Left cardiac atrium (tissue), 4 donors: ENCODE results near the gene UNC5B. TPM values are rescaled to one million over a fixed set of nuclear protein-coding genes. Genes with fewer than 3 reads are reported as not detected.

Source experiments
- ATAC-seq, 2 donors: fragments of 200-7000 bp; cut with Tn5 transposase; one replicate each; pipeline ENCODE4 v1.9.1; 2020; ENCODE audit warnings: mild to moderate bottlenecking in 2 of 2, moderate library complexity in 2 of 2
- DNase-seq: peaks from one replicate; pipeline ENCODE4 v3.0.0-alpha.2; 2020
- intact Hi-C, 2 donors: fragments of 100-400 bp; cut with DNase I; formaldehyde crosslinking; loops; one replicate each; pipeline versions ENCODE4 v1.14.1 to v1.15.1; 2022 to 2023
- total RNA-seq, 2 donors: library from RNA; stranded (reverse); fragmentation: NEBNext Ultra II Directional; extraction: Animal tissue kit (Norgen Biotek cat#: 25700); gene quantifications; one replicate each; pipeline ENCODE4 v1.2.1, GENCODE V29; 2021
- donor health status: DM: no; HTN: yes; CAD: no.
- donor health status: DM: no; HTN: yes; CAD: no; lungs with severe emphysema.
- donor health status: DM: yes; HTN: yes; CAD: no.
- donor health status: Dilated cardiomyopathy.

UNC5B gene
- total RNA-seq, 2 donors from 2014 or later, result 12.4 to 17.7 TPM

DNA sequence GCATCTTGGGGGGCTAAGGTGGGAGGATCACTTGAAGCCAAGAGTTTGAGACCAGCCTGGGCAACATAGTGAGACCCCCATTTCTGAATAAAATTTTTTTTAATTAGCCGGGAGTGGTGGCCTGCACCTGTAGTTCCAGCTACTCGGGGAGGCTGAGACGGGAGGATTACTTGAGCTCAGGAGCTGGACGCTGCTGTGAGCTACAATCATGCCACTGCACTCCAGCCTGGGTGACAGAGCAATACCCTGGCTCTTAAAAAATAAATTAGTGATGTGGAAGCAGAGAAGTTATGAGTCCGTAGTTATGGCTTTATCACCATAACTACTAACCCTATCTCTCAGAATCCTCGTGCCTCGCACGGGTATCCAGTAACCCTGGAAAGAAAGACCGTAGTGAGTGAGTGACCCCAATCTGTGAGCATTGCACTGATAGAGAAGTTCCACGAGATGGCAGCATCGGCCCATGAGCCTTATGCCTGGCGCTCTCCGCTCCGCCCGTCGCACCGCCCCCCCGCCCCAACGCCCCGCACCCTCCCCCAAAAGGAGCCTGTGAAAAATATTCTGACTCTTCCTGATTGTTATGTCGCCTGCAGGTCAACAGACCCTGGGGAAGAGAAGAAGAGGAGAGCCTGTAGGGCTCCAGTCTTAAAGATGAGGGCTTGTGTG, 101.8 kb downstream of the UNC5B start:
- DNase-seq, result peak; percentile 64
- intact Hi-C loops, result loop anchor here (5.0 to 10.0 kb wide), 4 partner anchors 258 to 581 kb away; no protein-coding TSS in a partner anchor
- ATAC-seq, result peak; percentile 65 to 71

DNA sequence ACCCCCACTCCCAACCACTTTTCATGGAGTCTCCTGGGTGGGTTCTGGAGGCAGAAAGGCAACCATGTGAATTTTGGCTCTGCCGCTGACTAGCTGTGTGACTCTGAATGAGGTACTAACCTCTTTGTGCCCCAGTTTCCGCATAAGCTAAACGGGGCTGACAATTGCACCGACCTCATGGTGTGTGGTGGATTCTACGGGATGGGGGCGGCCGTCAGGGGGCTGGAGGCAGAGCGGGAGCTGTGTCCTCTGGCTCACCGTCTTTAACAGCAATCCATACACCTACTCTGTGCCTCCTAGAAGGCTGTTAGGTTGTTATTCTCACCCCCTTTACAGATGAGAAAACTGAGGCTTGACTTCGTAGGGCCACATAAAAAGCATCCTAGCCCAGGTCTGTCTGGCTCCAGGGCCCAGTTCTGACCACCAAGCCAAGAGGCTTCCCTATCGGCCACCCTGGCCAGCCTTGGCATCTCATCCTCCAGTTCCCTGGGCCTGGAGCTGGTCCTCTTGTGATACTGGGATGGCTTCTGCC, 102.4 kb downstream of the UNC5B start:
- intact Hi-C loops, result loop anchor here (5.0 to 10.0 kb wide), 6 partner anchors 258 to 580 kb away; no protein-coding TSS in a partner anchor
- ATAC-seq, result no peak
- no peak for DNase-seq

DNA sequence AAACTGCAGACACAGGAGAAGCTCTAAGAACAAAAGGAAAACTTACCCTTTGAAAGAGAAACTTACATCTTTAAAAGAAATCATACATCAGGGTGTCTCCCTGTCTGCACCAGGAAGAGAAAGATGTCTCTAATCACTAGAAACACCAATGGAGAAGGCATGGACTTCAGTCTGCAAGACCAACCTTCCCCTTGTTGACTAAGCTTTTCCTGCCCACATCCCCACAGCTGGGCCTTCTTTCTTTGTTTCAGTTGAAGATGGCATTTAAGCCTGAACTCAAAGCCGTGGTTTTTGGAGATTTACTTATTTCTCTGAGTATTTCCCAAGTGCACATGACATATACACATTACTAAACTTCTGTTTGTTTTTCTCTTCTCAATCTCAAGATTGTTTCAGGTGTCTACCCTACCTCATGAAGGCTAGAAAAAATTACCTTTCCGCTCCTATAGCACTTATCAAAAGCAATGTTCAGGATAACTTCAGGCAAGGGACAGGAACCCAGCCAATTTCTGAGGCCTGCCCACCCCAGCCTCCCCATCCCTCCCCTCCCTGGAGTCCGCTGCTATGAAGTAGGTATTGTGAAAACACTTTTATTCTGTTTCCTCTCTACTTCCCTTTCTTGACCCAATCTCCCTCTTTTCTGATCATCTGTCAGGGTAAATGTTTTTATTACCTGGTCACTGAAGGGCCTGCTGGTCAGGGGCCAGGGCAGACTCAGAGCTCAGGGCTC, 103.9 kb downstream of the UNC5B start:
- DNase-seq (no peak), ATAC-seq (no peak)
- intact Hi-C loops, result loop anchor here (5.0 to 10.0 kb wide), 5 partner anchors 379 to 579 kb away; no protein-coding TSS in a partner anchor

DNA sequence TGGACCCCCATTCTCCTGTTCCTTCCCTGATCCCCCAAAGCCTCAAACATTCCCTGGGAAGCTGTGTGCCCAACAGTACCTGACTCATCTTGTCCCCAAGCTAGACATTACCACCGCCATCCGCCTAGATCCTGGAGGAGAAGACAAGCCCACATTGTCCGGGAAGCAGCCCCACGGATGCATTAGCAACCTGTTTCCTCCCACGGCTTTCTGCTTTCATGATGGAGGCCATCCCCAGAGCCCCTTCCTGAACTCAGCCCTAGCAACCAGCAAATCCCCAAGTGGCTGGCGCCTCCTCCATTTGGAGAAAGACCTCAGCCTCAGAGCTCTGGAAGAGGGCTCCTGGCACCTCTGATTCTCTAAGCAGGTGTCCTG, 104.4 kb downstream of the UNC5B start:
- DNase-seq, result no peak

DNA sequence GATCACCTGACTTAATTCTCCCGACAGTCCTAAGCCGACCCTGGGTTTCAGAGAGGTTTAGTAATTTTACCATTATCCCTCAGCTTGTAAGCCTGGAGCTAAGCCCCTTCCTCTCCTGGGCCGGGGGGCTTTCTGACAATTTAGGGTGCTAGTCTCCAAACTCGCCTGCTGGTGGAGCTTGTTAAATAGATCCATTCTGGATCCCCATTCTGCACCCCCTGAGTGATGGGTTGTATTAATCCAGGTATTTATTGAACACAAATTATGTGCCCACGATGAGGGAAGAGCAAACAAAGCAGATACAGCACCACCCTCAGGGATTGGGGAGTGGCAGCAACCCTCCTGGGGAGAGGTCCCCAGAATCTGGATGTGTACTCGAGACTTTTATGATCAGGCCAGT, 105.4 kb downstream of the UNC5B start:
- intact Hi-C loops, result loop anchor here (5.0 to 10.0 kb wide), 5 partner anchors 377 to 577 kb away; no protein-coding TSS in a partner anchor
- DNase-seq, result no peak
- no peak for ATAC-seq

More for the DNA sequence above, 104.4 kb downstream of the UNC5B start:
- intact Hi-C loops, result loop anchor here (5.0 to 10.0 kb wide), 5 partner anchors 378 to 578 kb away; no protein-coding TSS in a partner anchor
- ATAC-seq, result no peak

DNA sequence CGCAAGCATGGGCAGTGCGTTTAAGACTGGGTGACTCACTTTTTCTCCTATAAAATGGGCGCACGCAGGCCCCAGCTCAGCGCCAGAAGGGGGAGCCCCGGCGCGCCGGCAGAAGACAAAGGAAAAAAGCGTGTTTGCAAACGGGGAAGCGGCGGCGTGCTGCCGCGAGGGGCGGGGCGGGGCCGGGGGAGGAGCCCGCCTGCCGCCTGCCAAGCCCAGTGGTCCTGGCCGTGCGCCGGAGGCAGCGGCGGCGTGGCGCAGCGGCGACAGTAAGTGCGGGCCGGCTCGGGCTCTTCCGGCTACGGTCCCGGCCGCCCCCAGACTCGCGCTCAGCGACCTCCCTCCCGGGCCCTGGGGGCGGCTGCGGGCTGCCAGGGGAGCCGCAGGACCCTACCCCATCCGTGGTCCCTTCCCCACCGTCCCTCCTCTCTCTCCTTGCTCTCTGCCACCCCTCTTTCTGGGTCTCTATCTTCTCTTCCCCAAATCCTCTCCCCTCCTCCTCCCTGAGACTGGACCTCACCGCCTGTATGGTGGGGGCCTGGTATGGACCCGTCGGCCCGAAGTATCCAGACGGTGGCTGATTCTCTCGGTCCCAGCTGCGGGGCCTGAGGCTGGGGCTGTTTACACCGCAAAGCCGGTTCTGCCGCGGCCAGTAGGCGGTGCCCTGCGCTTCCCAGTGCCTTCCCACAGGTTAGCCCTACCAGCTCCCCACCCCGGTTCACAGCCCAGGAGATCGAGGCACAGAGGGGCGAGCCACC, 106.9 kb downstream of the UNC5B start, which contains the start of gene SLC29A3:
SLC29A3 (plus strand) TSS at position 218 of the 758 bp plus-strand sequence; CDS start at position 269, 51 bp downstream.
- DNase-seq (peak; percentile 84), ATAC-seq (peak; percentile 94 to 96)
- intact Hi-C loops, result loop anchor here (5.0 to 10.0 kb wide), 5 partner anchors 376 to 576 kb away; no protein-coding TSS in a partner anchor

DNA sequence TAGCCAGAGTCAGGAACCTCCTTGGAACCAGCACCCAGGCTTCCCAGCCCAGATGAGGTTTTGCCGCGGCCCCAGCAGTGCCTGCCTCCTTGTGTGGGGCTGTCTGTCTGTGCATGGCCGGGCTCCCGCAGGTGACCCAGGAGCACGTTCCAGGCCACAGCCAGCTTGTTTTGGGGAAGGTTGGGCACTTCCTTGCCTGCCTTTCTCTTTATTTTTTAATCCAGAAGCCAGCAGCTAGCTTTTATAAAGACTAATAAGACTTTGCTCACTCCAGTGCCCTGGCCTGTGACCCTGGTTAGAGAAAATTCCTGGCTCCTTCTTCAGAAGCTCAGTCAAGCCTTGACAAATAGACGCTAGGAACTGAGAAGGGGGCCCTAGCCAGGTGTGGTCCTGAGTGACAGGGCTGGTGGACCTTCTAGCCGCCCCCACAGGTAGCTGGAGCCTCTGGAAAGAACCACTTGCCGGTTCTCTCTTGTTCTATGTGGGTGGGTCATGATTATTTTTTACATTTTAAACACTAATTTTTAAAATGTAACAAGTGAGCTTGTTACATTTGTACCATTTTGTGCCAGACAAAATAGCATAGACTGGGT, 107.5 kb downstream of the UNC5B start:
- intact Hi-C loops, result loop anchor here (5.0 to 10.0 kb wide), 7 partner anchors 57 to 575 kb away; no protein-coding TSS in a partner anchor
- no peak for DNase-seq
- ATAC-seq, result no peak

DNA sequence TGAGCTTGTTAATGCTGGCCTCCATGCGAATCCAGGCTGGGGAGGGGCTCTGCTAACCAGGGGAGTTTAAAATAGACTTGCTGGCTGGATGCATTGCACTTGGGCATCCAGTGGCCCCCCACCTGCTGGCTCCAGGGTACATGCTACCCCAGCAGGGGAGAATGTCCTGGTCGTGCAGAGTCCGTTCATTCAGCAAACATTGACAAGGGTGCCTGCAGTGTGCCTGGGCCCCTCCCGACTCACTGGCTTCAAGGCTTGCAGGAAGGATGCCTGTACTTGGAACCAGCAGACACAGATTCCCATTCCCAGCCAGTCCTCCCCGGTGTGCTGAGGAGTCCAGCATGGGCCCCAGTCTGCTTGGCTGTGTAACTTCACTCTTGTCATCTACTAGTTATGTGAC, 108.2 kb downstream of the UNC5B start:
- no peak for DNase-seq
- no peak for ATAC-seq
- intact Hi-C loops, result loop anchor here (5.0 to 10.0 kb wide), 2 partner anchors 57 to 254 kb away; no protein-coding TSS in a partner anchor

DNA sequence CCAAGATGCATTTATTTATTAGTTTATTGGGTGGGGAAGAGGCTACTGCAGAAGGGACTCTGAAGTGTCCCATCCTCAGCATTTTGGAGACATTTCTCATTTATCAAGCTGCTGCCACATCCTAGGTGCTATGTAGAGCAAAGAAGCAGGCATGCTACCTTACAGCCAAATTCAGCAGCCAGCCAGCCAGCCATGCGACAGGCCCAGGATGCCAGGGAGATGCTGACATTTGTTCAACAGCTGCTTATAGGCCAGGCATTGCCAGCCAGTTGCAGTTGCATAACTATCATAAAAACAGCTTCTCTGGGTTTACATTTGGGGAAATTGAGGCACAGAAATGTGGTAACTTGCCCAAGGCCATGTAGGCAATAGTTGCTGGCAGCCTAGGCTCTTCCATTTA, 109.0 kb downstream of the UNC5B start:
- DNase-seq (no peak), ATAC-seq (no peak)
- intact Hi-C loops, result loop anchor here (5.0 to 10.0 kb wide), 2 partner anchors 56 to 253 kb away; no protein-coding TSS in a partner anchor

DNA sequence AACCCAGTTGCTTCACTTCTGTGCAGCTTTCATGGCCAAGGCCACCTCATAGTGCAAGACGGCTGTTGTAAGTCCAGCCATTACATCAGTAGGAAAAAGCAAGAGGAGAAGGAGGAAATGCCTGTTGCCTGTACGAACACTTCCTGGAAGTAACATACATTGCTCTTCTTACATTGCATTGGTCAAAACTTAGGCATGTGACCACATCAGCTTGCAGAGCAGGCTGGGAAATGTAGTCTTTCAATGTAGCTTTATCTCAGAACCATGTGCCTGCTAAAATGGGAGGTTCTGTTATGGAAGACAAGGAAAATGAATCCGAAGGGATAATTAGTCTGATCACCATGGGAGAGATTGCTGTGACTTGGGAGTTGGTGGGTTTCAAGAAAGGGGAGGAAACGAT, 111.0 kb downstream of the UNC5B start:
- intact Hi-C loops, result loop anchor here (5.0 to 10.0 kb wide), 2 partner anchors 54 to 251 kb away; no protein-coding TSS in a partner anchor
- ATAC-seq, result no peak

DNA sequence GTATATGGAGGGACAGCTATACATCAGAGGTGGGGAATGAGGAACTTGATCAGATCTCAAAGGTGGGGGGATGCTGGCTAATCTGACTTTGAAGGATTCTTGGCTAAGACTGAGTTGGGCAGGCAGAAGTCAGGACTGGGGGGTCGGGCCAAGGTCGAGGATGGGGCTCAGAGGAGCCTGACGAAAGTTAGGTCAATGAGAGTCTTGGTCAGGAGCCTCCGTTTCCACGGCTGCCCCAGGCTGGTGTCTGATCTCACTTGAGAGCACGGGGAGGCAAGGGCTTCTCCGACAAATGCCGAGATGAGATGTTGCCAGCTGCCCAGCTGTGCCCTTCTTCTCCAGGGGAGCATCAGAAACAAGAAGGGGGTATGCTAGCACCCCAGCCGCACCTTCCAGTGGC, 112.4 kb downstream of the UNC5B start:
- DNase-seq, result no peak
- intact Hi-C loops, result loop anchor here (5.0 to 10.0 kb wide), 2 partner anchors 53 to 250 kb away; no protein-coding TSS in a partner anchor
- no peak for ATAC-seq

More for the DNA sequence above, 111.0 kb downstream of the UNC5B start:
- no peak for DNase-seq

DNA sequence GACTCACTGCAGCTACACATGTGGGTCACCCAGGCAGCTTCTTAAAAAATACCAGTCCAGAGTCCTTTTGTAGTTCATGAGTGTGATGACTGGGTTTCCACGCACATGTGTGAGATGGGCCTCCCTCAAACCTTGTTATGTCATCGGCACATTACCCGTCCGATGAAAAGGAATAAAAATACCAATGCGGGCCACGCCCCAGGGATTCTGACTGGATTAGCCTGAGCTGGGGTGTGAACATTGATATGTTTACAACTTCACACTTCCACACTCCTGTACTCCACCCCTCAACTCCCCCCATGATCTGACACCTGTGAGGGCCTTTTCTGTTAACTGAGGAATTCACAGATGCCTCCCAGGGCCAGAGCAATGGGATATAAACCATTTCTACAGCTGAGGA, 112.9 kb downstream of the UNC5B start:
- DNase-seq (no peak), ATAC-seq (no peak)
- intact Hi-C loops, result loop anchor here in 1 of 2 donors (10.0 kb wide), 1 partner anchor 250 kb away; no protein-coding TSS in a partner anchor

DNA sequence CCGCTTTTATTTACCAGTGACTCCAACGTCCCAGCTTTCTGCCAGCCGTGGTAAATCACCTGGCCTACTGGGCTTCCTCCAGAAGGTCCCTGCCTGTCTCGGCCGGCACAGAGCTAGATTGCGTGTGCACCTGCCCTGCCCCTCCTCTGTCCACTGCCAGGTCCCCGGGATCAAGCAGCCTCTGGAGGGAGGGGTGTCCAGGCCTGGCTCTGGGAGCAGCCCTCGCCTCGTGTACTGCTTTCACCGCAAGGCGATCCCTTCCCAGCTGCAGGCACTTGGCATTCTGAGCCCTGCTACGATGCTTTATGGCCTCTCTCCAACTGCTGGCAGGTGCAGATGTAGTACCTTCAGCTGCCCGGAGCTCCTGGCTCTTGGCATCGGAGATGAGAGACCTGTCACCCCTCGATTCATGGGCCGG, 114.1 kb downstream of the UNC5B start:
- no peak for ATAC-seq
- intact Hi-C loops, result loop anchor here in 1 of 2 donors (10.0 kb wide), 1 partner anchor 248 kb away; no protein-coding TSS in a partner anchor
- DNase-seq, result no peak

DNA sequence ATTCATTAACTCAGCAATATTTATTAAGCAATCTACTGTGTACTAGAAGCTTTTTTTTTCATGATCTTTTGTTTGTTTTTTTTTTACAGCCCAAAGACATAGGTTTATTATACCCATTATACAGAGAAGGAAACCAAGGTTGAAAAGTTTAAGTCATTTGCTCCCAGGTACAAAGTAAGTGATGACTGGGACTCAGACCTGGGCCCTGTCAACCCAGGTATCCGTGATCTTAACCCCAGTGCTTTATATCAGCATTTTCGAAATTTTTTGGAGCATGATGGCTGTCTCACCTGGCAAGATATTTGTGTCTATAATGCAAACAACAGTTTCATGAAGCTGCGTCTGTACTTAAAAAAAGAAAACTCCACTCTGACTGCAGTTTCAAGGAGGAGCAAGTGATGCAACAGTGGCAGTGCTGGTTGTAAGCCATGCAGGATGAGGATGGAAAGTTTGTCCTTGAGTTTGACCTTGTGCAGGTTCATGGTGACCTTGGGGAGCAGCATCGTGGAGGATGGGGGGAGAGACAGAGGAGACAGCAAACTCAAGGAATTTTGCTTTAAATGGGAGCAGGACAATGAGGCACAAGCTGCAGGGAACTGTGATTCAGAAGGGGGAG, 118.5 kb downstream of the UNC5B start:
- intact Hi-C loops, result no loop called here
- no peak for ATAC-seq
- no peak for DNase-seq

DNA sequence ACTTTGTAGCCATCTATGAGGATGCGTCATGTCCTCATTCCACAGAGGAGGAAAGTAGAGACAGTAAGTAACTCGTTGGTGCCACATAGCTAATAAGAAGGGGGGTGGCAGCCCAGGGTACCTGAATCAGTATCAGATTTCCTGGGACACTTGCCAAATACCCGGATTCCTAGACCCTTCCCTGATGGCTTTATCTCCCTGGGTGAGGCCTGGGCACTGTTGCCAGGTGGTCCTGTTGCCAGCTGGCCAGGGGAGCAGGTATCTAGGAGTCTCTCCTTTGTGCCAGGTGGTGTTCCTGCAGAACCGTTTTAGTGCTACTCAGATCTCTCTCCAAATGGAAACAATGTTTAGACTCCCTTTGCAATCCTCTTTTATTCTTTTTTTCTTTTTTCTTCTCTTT, 119.4 kb downstream of the UNC5B start:
- no peak for DNase-seq
- intact Hi-C loops, result no loop called here
- no peak for ATAC-seq

DNA sequence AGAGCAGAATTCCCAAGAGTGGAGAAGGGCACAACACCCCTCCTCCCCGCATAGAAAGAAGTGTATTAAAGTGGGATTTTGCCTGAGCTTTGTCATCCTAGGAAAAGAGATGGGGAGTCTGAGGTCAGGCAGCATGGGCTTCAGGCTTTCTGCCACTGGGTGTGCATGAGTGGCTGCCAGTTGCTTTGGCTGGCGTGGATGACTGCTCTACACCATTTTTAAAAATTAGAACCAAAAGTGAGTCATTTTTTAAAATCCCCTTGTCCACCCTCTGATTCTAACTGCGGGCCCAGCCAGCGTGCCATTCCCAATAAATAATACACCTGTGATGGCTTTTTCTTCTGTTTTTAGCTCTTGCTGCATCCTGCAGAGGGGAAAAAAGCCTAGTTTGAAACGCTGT, 120.1 kb downstream of the UNC5B start:
- intact Hi-C loops, result no loop called here
- ATAC-seq (no peak), DNase-seq (no peak)

DNA sequence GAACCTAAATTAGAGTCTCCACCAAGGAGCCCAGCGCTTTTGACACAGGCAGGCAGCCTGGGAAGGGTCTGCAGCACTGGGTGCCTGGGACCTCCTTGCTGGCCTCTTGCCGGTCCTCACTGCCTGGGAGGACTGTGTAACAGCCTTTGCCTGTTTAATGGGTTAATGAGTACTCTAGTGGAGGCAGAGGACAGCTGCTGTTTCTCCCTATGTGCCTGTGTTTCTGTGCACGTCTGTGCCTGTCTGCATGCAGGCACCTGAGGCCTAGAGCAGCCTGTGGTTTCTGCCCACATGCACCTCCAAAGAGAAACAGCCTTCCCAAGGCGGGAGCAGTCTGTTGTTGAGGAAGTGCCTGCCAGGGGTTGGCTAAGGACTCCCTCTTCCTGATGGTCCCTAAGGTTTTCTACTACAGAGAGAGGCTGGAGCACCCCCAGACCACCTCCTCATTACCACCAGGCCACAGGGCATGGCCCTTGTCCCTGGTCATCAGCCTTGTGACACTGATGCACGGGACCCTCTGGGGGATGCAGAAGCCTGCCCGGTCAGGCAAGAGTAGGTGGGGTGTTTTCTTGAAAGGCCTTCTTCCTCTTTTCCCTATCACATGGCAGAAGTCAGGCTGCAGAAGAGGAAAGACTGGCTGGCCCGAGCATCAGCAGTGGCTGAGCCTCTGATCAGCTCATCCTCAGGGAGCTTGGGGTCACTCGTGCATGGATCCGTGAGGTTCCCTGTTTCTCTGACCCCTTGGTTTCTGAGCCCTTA, 120.9 kb downstream of the UNC5B start:
- peak in 1 of 2 donors; percentile 35 for ATAC-seq
- DNase-seq, result no peak
- intact Hi-C loops, result no loop called here
